Activated CD4-positive, alpha-beta T cell treated with anti-CD3 and anti-CD28 coated beads, Interleukin-2, amount 50 U/mL, for 24 hours (primary cell): ENCODE data around the gene CLDN24.

Experiments
- DNase-seq, 2 donors: peaks; one replicate each; pipeline ENCODE4 v3.0.0-alpha.2; 2020; ENCODE audit warnings: low read depth in 1 of 2, low spot score in 1 of 2

CLDN24 gene

GRCh38 chr4:183323295-183323694 is 1.1 kb upstream of the CLDN24 start:
- no peak for DNase-seq

GRCh38 chr4:183321516-183321915 is 710 bp downstream of the CLDN24 start:
- no peak for DNase-seq

GRCh38 chr4:183321079-183321478 is 1.1 kb downstream of the CLDN24 start:
- no peak for DNase-seq

GRCh38 chr4:183320211-183321059 is 1.8 kb downstream of the CLDN24 start, which contains the start of gene CLDN22:
TSS of gene CLDN22 (minus strand) at chr4:183320276. CDS start at chr4:183320218, 58 bp downstream.
- no peak for DNase-seq

- DNase-seq, result no peak
Measured at GRCh38 chr4:183318656-183319055, 3.6 kb downstream of the CLDN24 start.

- DNase-seq, result no peak
Measured at GRCh38 chr4:183314806-183315205, 7.4 kb downstream of the CLDN24 start.

GRCh38 chr4:183314336-183314735 is 7.9 kb downstream of the CLDN24 start:
- DNase-seq, result no peak

- DNase-seq, result no peak
Measured at GRCh38 chr4:183312841-183313240, 9.4 kb downstream of the CLDN24 start.

GRCh38 chr4:183306811-183307210 is 15.4 kb downstream of the CLDN24 start:
- DNase-seq, result no peak

GRCh38 chr4:183304538-183304937 is 17.7 kb downstream of the CLDN24 start:
- no peak for DNase-seq

GRCh38 chr4:183304067-183304466 is 18.2 kb downstream of the CLDN24 start:
- no peak for DNase-seq

- no peak for DNase-seq
Measured at GRCh38 chr4:183303301-183303700, 18.9 kb downstream of the CLDN24 start.

- DNase-seq, result no peak
Measured at GRCh38 chr4:183300655-183301054, 21.6 kb downstream of the CLDN24 start.

GRCh38 chr4:183300070-183300469 is 22.2 kb downstream of the CLDN24 start:
- no peak for DNase-seq

- no peak for DNase-seq
Measured at GRCh38 chr4:183299464-183299863, 22.8 kb downstream of the CLDN24 start.

- no peak for DNase-seq
Measured at GRCh38 chr4:183297675-183298074, 24.6 kb downstream of the CLDN24 start.

GRCh38 chr4:183295711-183296110 is 26.5 kb downstream of the CLDN24 start:
- no peak for DNase-seq

- DNase-seq, result no peak
Measured at GRCh38 chr4:183291070-183291469, 31.2 kb downstream of the CLDN24 start.

GRCh38 chr4:183289688-183290087 is 32.5 kb downstream of the CLDN24 start:
- no peak for DNase-seq

GRCh38 chr4:183288955-183289354 is 33.3 kb downstream of the CLDN24 start:
- no peak for DNase-seq

GRCh38 chr4:183287677-183288076 is 34.5 kb downstream of the CLDN24 start:
- no peak for DNase-seq

- DNase-seq, result no peak
Measured at GRCh38 chr4:183287309-183287659, 34.9 kb downstream of the CLDN24 start.
